Transverse colon (tissue), 4 donors: Measurements from ENCODE around the gene RBM47. TPM values are rescaled to one million over a fixed set of nuclear protein-coding genes. Genes with fewer than 3 reads are reported as not detected.

Source experiments
- DNase-seq: peaks from one replicate; pipeline ENCODE4 v3.0.0-alpha.2; 2019
- H3K27ac ChIP-seq, 4 donors: fragments of 200-600 bp; sonication (generic); 2 replicates each; pipeline ENCODE4 v1.5.1; 2016 to 2018; ENCODE audit warnings: inconsistent platforms in 4 of 4
- H3K27me3 ChIP-seq: fragments of 200-600 bp; sonication (generic); 2 replicates; pipeline ENCODE4 v1.5.1; 2017; ENCODE audit warnings: inconsistent platforms
- H3K36me3 ChIP-seq, 4 donors: fragments of 200-600 bp; sonication (generic); 2 replicates each; pipeline ENCODE4 v1.5.1; 2017 to 2019; ENCODE audit warnings: inconsistent platforms in 4 of 4
- H3K4me1 ChIP-seq, 4 donors: fragments of 200-600 bp; sonication (generic); 2 replicates each; pipeline ENCODE4 v1.5.1; 2017 to 2020; ENCODE audit warnings: inconsistent platforms in 4 of 4
- H3K4me3 ChIP-seq, 4 donors: fragments of 200-600 bp; sonication (generic); 1 replicate in 1 of 4; 2 replicates in 3 of 4; pipeline versions ENCODE4 v1.5.1 to v1.6.1; 2017 to 2019; ENCODE audit warnings: inconsistent platforms in 4 of 4
- H3K9me3 ChIP-seq, 2 donors: fragments of 200-600 bp; sonication (generic); 2 replicates each; pipeline ENCODE4 v1.5.1; 2017 to 2019; ENCODE audit warnings: inconsistent platforms in 2 of 2
- CTCF ChIP-seq, 5 experiments: fragments of 200-600 bp in 3 of 5; fragments of 450-650 bp in 2 of 5; sonication (generic) in 3 of 5; IDR thresholded peaks; 1 replicate in 2 of 5; 2 replicates in 3 of 5; pipeline ENCODE4 v1.5.1; 2016 to 2017; ENCODE audit warnings: antibody characterized with exemption in 5 of 5, inconsistent platforms in 3 of 5, mild to moderate bottlenecking in 2 of 5, moderate library complexity in 1 of 5
- EP300 ChIP-seq: sonication (generic); formaldehyde crosslinking; IDR thresholded peaks from one replicate; pipeline ENCODE4 v1.6.1; 2017; ENCODE audit warnings: antibody characterized with exemption, low read depth
- POLR2A ChIP-seq: fragments of 450-650 bp; IDR thresholded peaks from one replicate; pipeline ENCODE4 v1.6.1; 2016; ENCODE audit warnings: antibody characterized with exemption, mild to moderate bottlenecking, moderate library complexity
- POLR2AphosphoS5 ChIP-seq, 3 donors: sonication (generic); formaldehyde crosslinking; IDR thresholded peaks; one replicate each; pipeline ENCODE4 v1.6.1; 2016; ENCODE audit warnings: antibody characterized with exemption in 3 of 3
- WGBS, 2 donors: methylation state at CpG; one replicate each; pipeline ENCODE4 v1.1.5; 2018; ENCODE audit warnings: low coverage in 1 of 2; 5-methylcytosine and 5-hydroxymethylcytosine counted together
- in situ Hi-C, 4 donors: fragments of 200-750 bp; cut with MboI; loops; one replicate each; pipeline versions ENCODE4 v1.15.0 to v1.15.1; 2017; ENCODE audit warnings: low sequenced_read_pairs in 3 of 4, low pct_ligation_motif_present in 1 of 4, low pct_unique_long_range_greater_than_20kb in 1 of 4
- intact Hi-C: fragments of 100-400 bp; cut with DNase I; formaldehyde crosslinking; loops from one replicate; pipeline ENCODE4 v1.15.1; 2023; ENCODE audit warnings: low total_unique reads
- total RNA-seq, 4 donors: library from RNA; depleted of rRNA; stranded (reverse); fragments of >200 nt; gene quantifications; one replicate each; pipeline ENCODE4 v1.1.0, GENCODE V29; 2016

RBM47 gene
- total RNA-seq, 4 donors from 2014 or later = 273 to 667 (median 572) TPM

DNA sequence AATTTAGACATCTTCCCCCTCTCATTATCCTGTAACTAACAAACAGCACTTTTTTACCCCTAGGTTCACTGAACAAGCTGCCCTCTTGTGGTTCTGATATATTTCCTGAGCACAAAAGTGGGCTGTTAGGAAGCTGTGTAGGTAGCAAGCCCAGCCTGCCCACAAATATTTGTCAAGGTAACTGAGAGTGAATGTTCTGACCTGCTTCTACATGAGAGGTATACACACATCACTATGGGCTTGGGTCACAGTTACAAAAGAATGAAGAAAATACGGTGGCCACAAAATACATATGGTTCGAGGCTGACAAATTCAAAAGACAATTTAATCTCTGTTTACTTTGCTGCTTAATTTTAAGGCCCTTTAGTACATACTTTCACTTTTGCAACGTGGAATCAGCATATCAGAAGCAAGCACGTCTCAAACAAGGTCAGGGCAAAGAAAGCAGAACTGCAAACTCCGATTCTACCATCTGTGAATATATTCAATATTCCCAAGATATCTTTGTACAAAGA is 78.7 kb downstream of the RBM47 start:
- WGBS, 2 donors = 3 to 8% methylated on average over 5 of the region's 5 CpGs
- no peaks in the 10 kb centered on the region for H3K36me3 ChIP-seq
- in situ Hi-C loops = no loop called here
- intact Hi-C loops = no loop called here
- H3K4me3 ChIP-seq = peak overlapping the region in 3 of 4 donors; percentile 6 to 35 (median 20)
- peak; percentile 34 for DNase-seq
- H3K4me1 ChIP-seq = peaks cover 23 to 62% (median 40%) of the 10 kb centered on the region in 4 donors
- H3K9me3 ChIP-seq = no peaks in the 10 kb centered on the region
- TF ChIP-seq CTCF (IDR thresholded peaks at IDR 0.05) (peak; percentile 24 to 63 (median 29)), EP300 (no peak)
- no peaks in the 10 kb centered on the region for H3K27me3 ChIP-seq
- peak overlapping the region; percentile 73 to 88 (median 78) for H3K27ac ChIP-seq

DNA sequence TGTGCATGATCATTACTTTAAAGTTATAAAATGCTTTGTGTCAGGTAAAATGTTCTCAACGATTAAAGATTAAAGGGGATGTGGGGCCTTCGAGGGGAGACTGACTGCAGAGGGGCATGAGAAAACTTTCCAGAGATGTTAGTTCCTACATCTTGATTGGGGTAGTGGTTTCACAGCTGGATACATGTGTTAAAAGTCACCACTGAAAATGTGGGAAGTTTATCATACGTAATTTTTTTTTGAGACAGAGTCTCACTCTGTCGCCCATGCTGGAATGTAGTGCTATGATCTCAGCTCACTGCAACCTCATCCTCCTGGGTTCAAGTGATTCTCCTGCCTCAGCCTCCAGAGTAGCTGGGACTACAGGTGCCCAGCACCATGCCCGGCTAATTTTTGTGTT is 79.5 kb downstream of the RBM47 start:
- TF ChIP-seq EP300 (no peak), POLR2A (no peak), POLR2AphosphoS5 (IDR thresholded peaks at IDR 0.05) (no peak), CTCF (IDR thresholded peaks at IDR 0.05) (no peak)
- peak overlapping the region; percentile 73 to 88 (median 78) for H3K27ac ChIP-seq
- no peaks in the 10 kb centered on the region for H3K9me3 ChIP-seq
- peaks cover 23 to 67% (median 45%) of the 10 kb centered on the region in 4 donors for H3K4me1 ChIP-seq
- no peak for DNase-seq
- in situ Hi-C loops (no loop called here), intact Hi-C loops (no loop called here)
- 72 to 79% methylated on average over 4 to 5 of the region's 5 CpGs for WGBS, 2 donors
- H3K4me3 ChIP-seq = no peak overlapping the region
- H3K27me3 ChIP-seq = no peaks in the 10 kb centered on the region
- H3K36me3 ChIP-seq = no peaks in the 10 kb centered on the region

DNA sequence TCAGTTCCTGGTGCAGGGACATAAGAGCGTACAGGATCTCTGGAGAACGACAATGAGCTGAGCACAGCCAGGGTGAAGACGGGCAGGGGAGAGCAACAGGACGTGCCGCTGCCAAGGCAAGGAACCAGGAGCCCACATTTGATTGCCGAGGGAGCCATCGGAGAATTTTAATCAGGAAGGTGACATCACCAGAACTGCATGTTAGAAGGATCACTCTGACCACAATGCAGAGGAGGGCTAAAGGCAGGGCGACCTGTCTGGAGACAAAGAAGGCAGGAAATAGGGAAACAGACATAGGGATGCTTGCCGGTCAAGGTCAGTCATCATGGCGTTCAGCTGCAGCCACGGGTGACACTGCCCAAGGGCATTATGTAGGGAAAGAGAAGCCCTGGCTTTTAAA is 81.4 kb downstream of the RBM47 start:
- Histone ChIP-seq H3K36me3 (no peaks in the 10 kb centered on the region), H3K4me1 (peaks cover 23 to 67% (median 45%) of the 10 kb centered on the region in 4 donors)

DNA sequence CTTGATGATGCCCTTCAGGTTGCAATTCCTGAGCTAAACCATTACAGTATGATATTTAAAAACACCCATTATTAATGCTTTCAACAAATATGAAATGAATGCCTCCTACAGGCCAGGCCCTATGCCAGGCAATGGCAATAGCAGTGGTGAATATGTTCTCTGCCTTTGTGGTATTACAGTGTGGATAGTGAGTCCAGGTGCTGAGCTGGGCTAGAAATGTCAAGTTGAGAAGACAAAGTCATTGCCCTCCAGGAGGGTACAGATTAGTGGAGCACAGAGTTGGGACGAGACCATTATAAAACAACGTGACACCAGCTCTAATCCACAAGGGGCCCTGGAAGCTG is 81.9 kb downstream of the RBM47 start:
- Histone ChIP-seq H3K4me3 (no peak overlapping the region), H3K27ac (peak overlapping the region; percentile 73 to 88 (median 83)), H3K27me3 (no peaks in the 10 kb centered on the region), H3K4me1 (peaks cover 23 to 67% (median 45%) of the 10 kb centered on the region in 4 donors), H3K9me3 (no peaks in the 10 kb centered on the region), H3K36me3 (no peaks in the 10 kb centered on the region)
- in situ Hi-C loops = loop anchor here in 1 of 4 donors (25.0 kb wide), 1 partner anchor 165 kb away; no protein-coding TSS in a partner anchor
- no peak for TF ChIP-seq POLR2AphosphoS5 (IDR thresholded peaks at IDR 0.05)
- TF ChIP-seq EP300 = no peak
- TF ChIP-seq POLR2A = no peak
- DNase-seq = no peak
- WGBS, 2 donors = 84% methylated on average over 2 of the region's 2 CpGs; no CpG with 5 or more reads in 1 of the 2 donors
- intact Hi-C loops = no loop called here

More for the DNA sequence above, 81.4 kb downstream of the RBM47 start:
- in situ Hi-C loops = loop anchor here in 1 of 4 donors (25.0 kb wide), 1 partner anchor 164 kb away; no protein-coding TSS in a partner anchor
- Histone ChIP-seq H3K9me3 (no peaks in the 10 kb centered on the region), H3K27ac (peak overlapping the region; percentile 73 to 88 (median 83)), H3K4me3 (no peak overlapping the region), H3K27me3 (no peaks in the 10 kb centered on the region)
- intact Hi-C loops = no loop called here
- TF ChIP-seq CTCF (IDR thresholded peaks at IDR 0.05) (no peak), EP300 (no peak), POLR2AphosphoS5 (IDR thresholded peaks at IDR 0.05) (no peak), POLR2A (no peak)
- no peak for DNase-seq
- WGBS, 2 donors = 75 to 86% methylated on average over 8 to 11 of the region's 11 CpGs
